OCI-LY7 (cell line): ENCODE results near the gene UVSSA.

Experiments
- EZH2phosphoT487 ChIP-seq: fragments of 200-600 bp; sonication (generic); IDR thresholded peaks from 2 replicates; pipeline ENCODE4 v1.6.1; 2018; ENCODE audit warnings: low read depth, borderline replicate concordance, mild to moderate bottlenecking, mixed run types, antibody characterized with exemption, low read length, moderate library complexity, mixed read lengths
- TF ChIP-seq, protein P1 (sequence below): fragments of 200-600 bp; sonication (generic); conservative IDR thresholded peaks from 2 replicates; pipeline ENCODE4 v1.5.1; 2014; ENCODE audit warnings: mild to moderate bottlenecking, antibody characterized with exemption, low read length, moderate library complexity, mixed read lengths

GRCh38 chr4:1340861-1341260 is 6.1 kb upstream of the UVSSA start:
- TF ChIP-seq, protein P1, sequence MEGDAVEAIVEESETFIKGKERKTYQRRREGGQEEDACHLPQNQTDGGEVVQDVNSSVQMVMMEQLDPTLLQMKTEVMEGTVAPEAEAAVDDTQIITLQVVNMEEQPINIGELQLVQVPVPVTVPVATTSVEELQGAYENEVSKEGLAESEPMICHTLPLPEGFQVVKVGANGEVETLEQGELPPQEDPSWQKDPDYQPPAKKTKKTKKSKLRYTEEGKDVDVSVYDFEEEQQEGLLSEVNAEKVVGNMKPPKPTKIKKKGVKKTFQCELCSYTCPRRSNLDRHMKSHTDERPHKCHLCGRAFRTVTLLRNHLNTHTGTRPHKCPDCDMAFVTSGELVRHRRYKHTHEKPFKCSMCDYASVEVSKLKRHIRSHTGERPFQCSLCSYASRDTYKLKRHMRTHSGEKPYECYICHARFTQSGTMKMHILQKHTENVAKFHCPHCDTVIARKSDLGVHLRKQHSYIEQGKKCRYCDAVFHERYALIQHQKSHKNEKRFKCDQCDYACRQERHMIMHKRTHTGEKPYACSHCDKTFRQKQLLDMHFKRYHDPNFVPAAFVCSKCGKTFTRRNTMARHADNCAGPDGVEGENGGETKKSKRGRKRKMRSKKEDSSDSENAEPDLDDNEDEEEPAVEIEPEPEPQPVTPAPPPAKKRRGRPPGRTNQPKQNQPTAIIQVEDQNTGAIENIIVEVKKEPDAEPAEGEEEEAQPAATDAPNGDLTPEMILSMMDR: no peak
- TF ChIP-seq EZH2phosphoT487: no peak
